Measurements from ENCODE around the gene SOX13.

Gene SOX13

DNA sequence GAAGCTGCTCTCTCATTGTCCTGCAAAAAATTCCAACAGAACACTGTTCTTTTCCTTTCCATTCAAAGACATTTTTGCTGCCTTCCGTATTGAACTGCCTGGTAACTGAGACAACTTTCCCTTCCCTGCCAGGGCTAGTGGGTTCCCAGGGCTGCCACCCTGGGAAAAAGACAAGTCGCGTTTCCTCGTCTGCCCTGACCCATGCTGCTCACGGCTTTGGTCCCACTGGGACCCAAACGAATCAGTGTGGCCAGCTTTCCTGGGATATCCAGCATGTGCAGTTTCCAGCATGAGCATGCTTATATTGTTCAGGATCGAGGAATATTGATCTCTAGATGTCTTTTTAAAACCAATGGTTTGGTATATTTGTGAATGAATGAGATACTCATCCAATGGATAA, 18.2 kb downstream of the SOX13 start:
- H3K4me2 ChIP-seq (ENCODE audit: low read length) = no peak overlapping the region
- no peaks in the 10 kb centered on the region for H3K4me1 ChIP-seq (ENCODE audit: control insufficient read depth, low read length)
- H3K9me2 ChIP-seq (replicated peaks; ENCODE audit: control insufficient read depth, low read length) = no peaks in the 10 kb centered on the region
- H3K27me3 ChIP-seq (ENCODE audit: control insufficient read depth, low read length) = no peaks in the 10 kb centered on the region
- H3K4me3 ChIP-seq (ENCODE audit: low read length) = no peak overlapping the region
- no peak for TF ChIP-seq EZH2phosphoT487 (IDR thresholded peaks at IDR 0.05; ENCODE audit: borderline replicate concordance, low read length)
- H3F3A ChIP-seq (ENCODE audit: control insufficient read depth, insufficient read depth) = no peaks in the 10 kb centered on the region
- H3K79me2 ChIP-seq (ENCODE audit: control insufficient read depth, low read length) = no peaks in the 10 kb centered on the region
- no peaks in the 10 kb centered on the region for H4K20me1 ChIP-seq (ENCODE audit: control insufficient read depth, insufficient read depth, low read depth, low read length)
- H3K36me3 ChIP-seq (ENCODE audit: control insufficient read depth, low read length) = no peaks in the 10 kb centered on the region
- no peak overlapping the region for H3K27ac ChIP-seq (ENCODE audit: low read depth, low read length)
- no peaks in the 10 kb centered on the region for H3K9me3 ChIP-seq (ENCODE audit: control insufficient read depth, insufficient read depth, low read length)

DNA sequence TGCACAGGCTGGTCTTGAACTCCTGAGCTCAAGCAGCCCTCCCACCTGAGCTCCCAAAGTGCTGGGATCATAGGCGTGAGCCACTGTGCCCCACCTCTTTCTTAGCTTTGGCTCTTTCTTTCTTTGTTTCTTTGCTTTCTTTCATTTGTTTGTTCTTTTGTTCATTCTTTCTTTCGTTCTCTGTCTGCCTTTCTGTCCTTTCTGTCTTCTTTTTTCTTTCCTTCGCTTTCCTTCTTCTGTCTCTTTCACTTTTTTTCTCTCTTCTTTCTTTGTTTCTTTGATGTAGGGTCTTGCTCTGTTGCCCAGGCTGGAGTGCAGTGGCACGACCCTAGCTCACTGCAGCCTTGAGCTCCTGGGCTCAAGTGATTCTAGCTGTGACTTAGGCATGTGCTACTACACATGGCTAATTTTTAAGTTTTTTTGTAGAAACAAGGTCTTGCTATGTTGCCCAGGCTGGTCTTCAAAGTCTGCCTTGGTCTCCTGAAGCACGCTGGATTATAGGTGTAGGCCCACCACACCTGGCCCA, 18.9 kb downstream of the SOX13 start:
- H3K27ac ChIP-seq (ENCODE audit: low read depth, low read length) = no peak overlapping the region
- H4K20me1 ChIP-seq (ENCODE audit: control insufficient read depth, insufficient read depth, low read depth, low read length) = no peaks in the 10 kb centered on the region
- no peaks in the 10 kb centered on the region for H3K9me3 ChIP-seq (ENCODE audit: control insufficient read depth, insufficient read depth, low read length)
- no peak overlapping the region for H3K4me2 ChIP-seq (ENCODE audit: low read length)
- TF ChIP-seq, protein P1, sequence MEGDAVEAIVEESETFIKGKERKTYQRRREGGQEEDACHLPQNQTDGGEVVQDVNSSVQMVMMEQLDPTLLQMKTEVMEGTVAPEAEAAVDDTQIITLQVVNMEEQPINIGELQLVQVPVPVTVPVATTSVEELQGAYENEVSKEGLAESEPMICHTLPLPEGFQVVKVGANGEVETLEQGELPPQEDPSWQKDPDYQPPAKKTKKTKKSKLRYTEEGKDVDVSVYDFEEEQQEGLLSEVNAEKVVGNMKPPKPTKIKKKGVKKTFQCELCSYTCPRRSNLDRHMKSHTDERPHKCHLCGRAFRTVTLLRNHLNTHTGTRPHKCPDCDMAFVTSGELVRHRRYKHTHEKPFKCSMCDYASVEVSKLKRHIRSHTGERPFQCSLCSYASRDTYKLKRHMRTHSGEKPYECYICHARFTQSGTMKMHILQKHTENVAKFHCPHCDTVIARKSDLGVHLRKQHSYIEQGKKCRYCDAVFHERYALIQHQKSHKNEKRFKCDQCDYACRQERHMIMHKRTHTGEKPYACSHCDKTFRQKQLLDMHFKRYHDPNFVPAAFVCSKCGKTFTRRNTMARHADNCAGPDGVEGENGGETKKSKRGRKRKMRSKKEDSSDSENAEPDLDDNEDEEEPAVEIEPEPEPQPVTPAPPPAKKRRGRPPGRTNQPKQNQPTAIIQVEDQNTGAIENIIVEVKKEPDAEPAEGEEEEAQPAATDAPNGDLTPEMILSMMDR (IDR thresholded peaks at IDR 0.05; ENCODE audit: low read depth, low read length, poor library complexity, severe bottlenecking) = no peak
- no peak for TF ChIP-seq EZH2phosphoT487 (IDR thresholded peaks at IDR 0.05; ENCODE audit: borderline replicate concordance, low read length)
- no peaks in the 10 kb centered on the region for H3K4me1 ChIP-seq (ENCODE audit: control insufficient read depth, low read length)
- H3K79me2 ChIP-seq (ENCODE audit: control insufficient read depth, low read length) = no peaks in the 10 kb centered on the region
- no peaks in the 10 kb centered on the region for H3F3A ChIP-seq (ENCODE audit: control insufficient read depth, insufficient read depth)
- no peaks in the 10 kb centered on the region for H3K27me3 ChIP-seq (ENCODE audit: control insufficient read depth, low read length)
- no peaks in the 10 kb centered on the region for H3K36me3 ChIP-seq (ENCODE audit: control insufficient read depth, low read length)
- no peak overlapping the region for H3K4me3 ChIP-seq (ENCODE audit: low read length)
- H3K9me2 ChIP-seq (replicated peaks; ENCODE audit: control insufficient read depth, low read length) = no peaks in the 10 kb centered on the region

DNA sequence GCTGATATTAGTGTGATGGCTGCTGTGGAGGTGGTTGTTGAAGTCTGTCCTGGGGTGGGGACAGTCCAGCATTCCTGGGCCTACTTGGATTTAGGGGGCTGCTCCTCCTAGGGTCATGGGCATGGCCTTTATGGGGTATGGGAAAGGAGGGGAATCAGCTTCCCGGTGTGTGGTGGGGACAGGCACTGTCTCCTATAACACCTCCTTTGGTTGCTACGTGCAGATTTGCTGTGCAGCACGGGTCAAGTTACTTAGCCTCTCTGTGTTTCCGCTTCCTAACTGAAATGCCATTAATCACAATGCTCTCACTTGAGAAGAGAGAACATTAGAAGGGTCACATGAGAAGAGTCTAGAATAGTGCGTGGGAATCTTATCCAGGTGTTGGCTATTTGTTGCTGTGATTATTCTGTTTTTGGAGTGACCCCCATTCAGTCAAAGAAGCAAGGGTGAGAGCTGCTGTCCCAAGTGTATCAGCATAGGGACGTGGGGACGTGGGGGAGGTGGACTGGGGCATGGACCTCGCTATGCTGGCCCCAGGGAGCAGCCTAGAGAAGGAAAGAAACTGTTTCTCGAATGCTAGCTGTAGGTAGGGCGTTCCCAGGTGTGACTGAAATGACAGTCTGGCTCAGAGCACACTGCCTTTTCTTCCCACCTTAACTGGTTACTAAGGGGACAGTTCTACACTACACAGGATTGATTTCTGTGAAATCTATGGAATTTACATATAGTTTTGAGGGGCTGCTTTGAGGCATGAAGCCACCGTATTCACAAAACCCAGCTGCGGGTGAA, 19.9 kb downstream of the SOX13 start:
- Histone ChIP-seq H3K4me1 (ENCODE audit: control insufficient read depth, low read length) (no peaks in the 10 kb centered on the region), H3K9me3 (ENCODE audit: control insufficient read depth, insufficient read depth, low read length) (no peaks in the 10 kb centered on the region), H3K36me3 (ENCODE audit: control insufficient read depth, low read length) (no peaks in the 10 kb centered on the region), H3F3A (ENCODE audit: control insufficient read depth, insufficient read depth) (no peaks in the 10 kb centered on the region), H4K20me1 (ENCODE audit: control insufficient read depth, insufficient read depth, low read depth, low read length) (no peaks in the 10 kb centered on the region), H3K4me2 (ENCODE audit: low read length) (no peak overlapping the region), H3K9me2 (replicated peaks; ENCODE audit: control insufficient read depth, low read length) (no peaks in the 10 kb centered on the region), H3K27me3 (ENCODE audit: control insufficient read depth, low read length) (no peaks in the 10 kb centered on the region), H3K4me3 (ENCODE audit: low read length) (no peak overlapping the region), H3K79me2 (ENCODE audit: control insufficient read depth, low read length) (no peaks in the 10 kb centered on the region), H3K27ac (ENCODE audit: low read depth, low read length) (no peak overlapping the region)
- no peak for TF ChIP-seq EZH2phosphoT487 (IDR thresholded peaks at IDR 0.05; ENCODE audit: borderline replicate concordance, low read length)
- TF ChIP-seq, protein P1 (IDR thresholded peaks at IDR 0.05; ENCODE audit: low read depth, low read length, poor library complexity, severe bottlenecking) = no peak

DNA sequence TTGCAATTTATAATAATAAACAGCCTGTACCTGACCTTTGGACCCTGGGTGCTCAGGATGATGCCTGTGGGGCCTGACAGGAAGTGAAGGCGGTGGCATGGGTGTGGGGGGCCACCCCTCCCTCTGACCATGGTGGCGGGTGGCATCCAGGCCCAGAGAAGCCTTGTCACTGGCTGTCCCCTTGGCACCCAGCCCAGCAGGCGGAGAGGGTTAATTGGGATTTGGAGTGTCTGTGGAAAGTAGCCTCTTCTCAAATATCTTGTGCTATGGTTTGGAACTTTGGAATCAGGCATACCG, 20.5 kb downstream of the SOX13 start:
- no peaks in the 10 kb centered on the region for H3K36me3 ChIP-seq (ENCODE audit: control insufficient read depth, low read length)
- H3K9me2 ChIP-seq (replicated peaks; ENCODE audit: control insufficient read depth, low read length) = no peaks in the 10 kb centered on the region
- H4K20me1 ChIP-seq (ENCODE audit: control insufficient read depth, insufficient read depth, low read depth, low read length) = no peaks in the 10 kb centered on the region
- H3K4me1 ChIP-seq (ENCODE audit: control insufficient read depth, low read length) = no peaks in the 10 kb centered on the region
- no peak overlapping the region for H3K4me3 ChIP-seq (ENCODE audit: low read length)
- no peaks in the 10 kb centered on the region for H3F3A ChIP-seq (ENCODE audit: control insufficient read depth, insufficient read depth)
- H3K79me2 ChIP-seq (ENCODE audit: control insufficient read depth, low read length) = no peaks in the 10 kb centered on the region
- H3K4me2 ChIP-seq (ENCODE audit: low read length) = no peak overlapping the region
- no peaks in the 10 kb centered on the region for H3K9me3 ChIP-seq (ENCODE audit: control insufficient read depth, insufficient read depth, low read length)
- TF ChIP-seq, protein P1 (IDR thresholded peaks at IDR 0.05; ENCODE audit: low read depth, low read length, poor library complexity, severe bottlenecking) = no peak
- TF ChIP-seq EZH2phosphoT487 (IDR thresholded peaks at IDR 0.05; ENCODE audit: borderline replicate concordance, low read length) = no peak
- H3K27me3 ChIP-seq (ENCODE audit: control insufficient read depth, low read length) = no peaks in the 10 kb centered on the region
- no peak overlapping the region for H3K27ac ChIP-seq (ENCODE audit: low read depth, low read length)

Measured in DOHH2 (cell line).